SK-N-SH treated with all-trans-retinoic acid at 6 μM for 48 hours (cell line): Measurements from ENCODE around the gene DDX54.
A peak's percentile ranks its signal among the peaks of the same experiment; 100 is the strongest.

ENCODE experiments used
- ATAC-seq: fragments of 200-7000 bp; cut with Tn5 transposase; 3 replicates; pipeline ENCODE4 v1.9.1; 2020; ENCODE audit warnings: mild to moderate bottlenecking, moderate library complexity
- BACH2 ChIP-seq: fragments of 250-450 bp; sonication (Bioruptor Pico); IDR thresholded peaks from 2 replicates; pipeline ENCODE4 v1.9.0; 2021; ENCODE audit warnings: mild to moderate bottlenecking, borderline replicate concordance
- CREB5 ChIP-seq: fragments of 250-450 bp; sonication (Bioruptor Pico); IDR thresholded peaks from 2 replicates; pipeline ENCODE4 v1.5.1; 2020; ENCODE audit warnings: low read depth, mild to moderate bottlenecking, moderate library complexity
- CSRNP3 ChIP-seq: fragments of 250-450 bp; sonication (Bioruptor Pico); IDR thresholded peaks from 2 replicates; pipeline ENCODE4 v1.5.1; 2021; ENCODE audit warnings: mild to moderate bottlenecking, moderate library complexity
- ESRRG ChIP-seq: fragments of 250-450 bp; sonication (Bioruptor Pico); IDR thresholded peaks from 2 replicates; pipeline ENCODE4 v1.6.1; 2021; ENCODE audit warnings: mild to moderate bottlenecking
- GLIS3 ChIP-seq: fragments of 250-450 bp; sonication (Bioruptor Pico); IDR thresholded peaks from 2 replicates; pipeline ENCODE4 v1.5.0; 2020; ENCODE audit warnings: mild to moderate bottlenecking, moderate library complexity
- ISL1 ChIP-seq: fragments of 250-450 bp; sonication (Bioruptor Pico); IDR thresholded peaks from 2 replicates; pipeline ENCODE4 v2.1.2; 2022; ENCODE audit warnings: mild to moderate bottlenecking, moderate library complexity
- OSR1 ChIP-seq: fragments of 250-450 bp; sonication (Bioruptor Pico); IDR thresholded peaks from 2 replicates; pipeline ENCODE4 v1.8.0; 2022; ENCODE audit warnings: moderate library complexity, mild to moderate bottlenecking, inconsistent platforms
- PATZ1 ChIP-seq: fragments of 250-450 bp; sonication (Bioruptor Pico); IDR thresholded peaks from 2 replicates; pipeline ENCODE4 v1.8.0; 2020; ENCODE audit warnings: mild to moderate bottlenecking, moderate library complexity, borderline replicate concordance
- POU6F1 ChIP-seq: fragments of 250-450 bp; sonication (Bioruptor Pico); IDR thresholded peaks from 2 replicates; pipeline ENCODE4 v1.8.0; 2021; ENCODE audit warnings: low read depth, mild to moderate bottlenecking, moderate library complexity, borderline replicate concordance
- RARB ChIP-seq: fragments of 250-450 bp; sonication (Bioruptor Pico); IDR thresholded peaks from 2 replicates; pipeline ENCODE4 v1.8.0; 2021; ENCODE audit warnings: mild to moderate bottlenecking, moderate library complexity
- SNAI2 ChIP-seq: fragments of 250-450 bp; sonication (Bioruptor Pico); IDR thresholded peaks from 2 replicates; pipeline ENCODE4 v1.5.0; 2020; ENCODE audit warnings: mild to moderate bottlenecking, moderate library complexity
- TCF4 ChIP-seq: fragments of 250-450 bp; sonication (Bioruptor Pico); IDR thresholded peaks from 2 replicates; pipeline ENCODE4 v1.8.0; 2021; ENCODE audit warnings: mild to moderate bottlenecking, moderate library complexity, borderline replicate concordance
- TOX ChIP-seq: fragments of 250-450 bp; sonication (Bioruptor Pico); IDR thresholded peaks from 2 replicates; pipeline ENCODE4 v1.8.0; 2021; ENCODE audit warnings: mild to moderate bottlenecking, moderate library complexity, borderline replicate concordance
- TSHZ2 ChIP-seq: fragments of 250-450 bp; sonication (Bioruptor Pico); IDR thresholded peaks from 2 replicates; pipeline ENCODE4 v1.5.0; 2020; ENCODE audit warnings: mild to moderate bottlenecking, moderate library complexity
- ZC3H10 ChIP-seq: fragments of 250-450 bp; sonication (Bioruptor Pico); IDR thresholded peaks from 2 replicates; pipeline ENCODE4 v1.5.1; 2021; ENCODE audit warnings: mild to moderate bottlenecking, moderate library complexity
- ZFP3 ChIP-seq: fragments of 250-450 bp; sonication (Bioruptor Pico); IDR thresholded peaks from 2 replicates; pipeline ENCODE4 v1.5.0; 2020; ENCODE audit warnings: mild to moderate bottlenecking, moderate library complexity
- ZFP30 ChIP-seq: fragments of 450-650 bp; formaldehyde crosslinking; IDR thresholded peaks from 2 replicates; pipeline ENCODE4 v1.5.0; 2022; ENCODE audit warnings: mild to moderate bottlenecking, moderate library complexity
- ZNF70 ChIP-seq: fragments of 450-650 bp; formaldehyde crosslinking; IDR thresholded peaks from 2 replicates; pipeline ENCODE4 v1.5.0; 2020; ENCODE audit warnings: mild to moderate bottlenecking, moderate library complexity
- ZNF8 ChIP-seq: fragments of 450-650 bp; formaldehyde crosslinking; IDR thresholded peaks from 2 replicates; pipeline ENCODE4 v1.5.0; 2020; ENCODE audit warnings: mild to moderate bottlenecking, moderate library complexity

Gene DDX54

GRCh38 chr12:113151655-113152054 lies 33.6 kb downstream of the DDX54 start:
- TF ChIP-seq ZFP3 (CRISPR knock-in tag) (no peak), TSHZ2 (CRISPR knock-in tag) (no peak), SNAI2 (CRISPR knock-in tag) (no peak), PATZ1 (CRISPR knock-in tag) (no peak), POU6F1 (CRISPR knock-in tag) (no peak), ZC3H10 (CRISPR knock-in tag) (no peak), ZFP30 (no peak), BACH2 (CRISPR knock-in tag) (no peak), ISL1 (no peak), OSR1 (CRISPR knock-in tag) (no peak), TOX (CRISPR knock-in tag) (no peak), ZNF70 (no peak), RARB (CRISPR knock-in tag) (no peak), CSRNP3 (CRISPR knock-in tag) (no peak), TCF4 (CRISPR knock-in tag) (no peak)
- no peak for ATAC-seq

GRCh38 chr12:113149361-113150150 lies 35.7 kb downstream of the DDX54 start, which contains the start of gene CFAP73:
CFAP73 (plus strand) TSS chr12:113149724; CDS start chr12:113149858, 134 bp downstream.
- ATAC-seq = peak; percentile 86
- TF ChIP-seq ZNF8 (CRISPR knock-in tag) (no peak), CSRNP3 (CRISPR knock-in tag) (no peak), ESRRG (no peak), ZNF70 (no peak), CREB5 (CRISPR knock-in tag) (no peak), PATZ1 (CRISPR knock-in tag) (no peak), TCF4 (CRISPR knock-in tag) (no peak), TOX (CRISPR knock-in tag) (no peak), ZC3H10 (CRISPR knock-in tag) (no peak), GLIS3 (no peak), TSHZ2 (CRISPR knock-in tag) (no peak)
